ENCODE data around the gene SHKBP1. TPM values are rescaled to one million over a fixed set of nuclear protein-coding genes. Genes with fewer than 3 reads are reported as not detected.

Gene SHKBP1
- total RNA-seq, 1 experiment from 2014 or later: 92.9 TPM

GRCh38 chr19:40603389-40604170, 26.9 kb downstream of the SHKBP1 start:
- H3K9me3 Mint-ChIP-seq: no peaks in the 10 kb centered on the region; a peak in 1 of 5 replicates
- peaks cover 0 to 7% (median 3%) of the 10 kb centered on the region in 3 experiments; a peak in 5 of 7 replicates for H3K36me3 Mint-ChIP-seq (ENCODE audit: insufficient read depth in 1 of 3, low read depth in 3 of 3)
- TF ChIP-seq, protein P1, sequence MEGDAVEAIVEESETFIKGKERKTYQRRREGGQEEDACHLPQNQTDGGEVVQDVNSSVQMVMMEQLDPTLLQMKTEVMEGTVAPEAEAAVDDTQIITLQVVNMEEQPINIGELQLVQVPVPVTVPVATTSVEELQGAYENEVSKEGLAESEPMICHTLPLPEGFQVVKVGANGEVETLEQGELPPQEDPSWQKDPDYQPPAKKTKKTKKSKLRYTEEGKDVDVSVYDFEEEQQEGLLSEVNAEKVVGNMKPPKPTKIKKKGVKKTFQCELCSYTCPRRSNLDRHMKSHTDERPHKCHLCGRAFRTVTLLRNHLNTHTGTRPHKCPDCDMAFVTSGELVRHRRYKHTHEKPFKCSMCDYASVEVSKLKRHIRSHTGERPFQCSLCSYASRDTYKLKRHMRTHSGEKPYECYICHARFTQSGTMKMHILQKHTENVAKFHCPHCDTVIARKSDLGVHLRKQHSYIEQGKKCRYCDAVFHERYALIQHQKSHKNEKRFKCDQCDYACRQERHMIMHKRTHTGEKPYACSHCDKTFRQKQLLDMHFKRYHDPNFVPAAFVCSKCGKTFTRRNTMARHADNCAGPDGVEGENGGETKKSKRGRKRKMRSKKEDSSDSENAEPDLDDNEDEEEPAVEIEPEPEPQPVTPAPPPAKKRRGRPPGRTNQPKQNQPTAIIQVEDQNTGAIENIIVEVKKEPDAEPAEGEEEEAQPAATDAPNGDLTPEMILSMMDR (conservative IDR thresholded peaks at IDR 0.05): no peak
- H3K79me1 ChIP-seq (ENCODE audit: insufficient read depth, low read depth, low read length, poor library complexity, severe bottlenecking): no peaks in the 10 kb centered on the region
- no peak overlapping the region for H2AK5ac ChIP-seq (ENCODE audit: insufficient read length, low read length)
- no CpG with 5 or more reads among the region's 43 CpGs for WGBS (ENCODE audit: extremely low coverage, insufficient read length, low lambda C conversion rate)
- no peak overlapping the region for H4K91ac ChIP-seq (ENCODE audit: insufficient read length, low read depth, low read length)
- H3K4me1 Mint-ChIP-seq: peaks cover 36 to 67% of the 10 kb centered on the region in 2 experiments
- no peak overlapping the region for H3K9ac ChIP-seq (ENCODE audit: extremely low read depth, insufficient read length, low read length)
- H2BK120ac ChIP-seq (ENCODE audit: low read depth, low read length, poor library complexity, severe bottlenecking): no peak overlapping the region
- no peak overlapping the region for H3K14ac ChIP-seq (ENCODE audit: insufficient read depth, low read length)
- H3T11ph ChIP-seq (ENCODE audit: low read length): no peak overlapping the region
- no peak overlapping the region for H3K4ac ChIP-seq (ENCODE audit: low read depth, low read length)
- no peak for DNase-seq
- no peak overlapping the region for H3K18ac ChIP-seq (ENCODE audit: insufficient read length, low read depth, low read length)
- H3K4me1 ChIP-seq (ENCODE audit: insufficient read depth, low read length): peaks cover 4% of the 10 kb centered on the region
- no peak overlapping the region for H2BK20ac ChIP-seq (ENCODE audit: low read depth, low read length, poor library complexity, severe bottlenecking)
- no peak overlapping the region for H3K56ac ChIP-seq (ENCODE audit: insufficient read length, low read depth, low read length)
- no peak overlapping the region for H2BK15ac ChIP-seq (ENCODE audit: low read depth, low read length)
- peaks cover 14% of the 10 kb centered on the region for H3K23me2 ChIP-seq (ENCODE audit: insufficient read length, low read depth, low read length, poor library complexity, severe bottlenecking)
- no peaks in the 10 kb centered on the region for H3K79me2 ChIP-seq (ENCODE audit: insufficient read depth, low read length)
- H4K8ac ChIP-seq (replicated peaks; ENCODE audit: insufficient read length, low read depth, low read length): no peak overlapping the region
- H3K4me2 ChIP-seq (ENCODE audit: insufficient read depth, insufficient read length, low read length): peak overlapping the region; percentile 49
- H3K9me3 ChIP-seq (ENCODE audit: control insufficient read depth, low read depth, low read length): no peaks in the 10 kb centered on the region
- H3K4me3 Mint-ChIP-seq: peak overlapping the region; percentile 60 to 78
- no peaks in the 10 kb centered on the region for H4K20me1 ChIP-seq (ENCODE audit: control insufficient read depth, insufficient read depth, insufficient read length)
- peaks cover 66% of the 10 kb centered on the region for H3K27me3 Mint-ChIP-seq (ENCODE audit: low read depth)
- no peak overlapping the region for H2BK5ac ChIP-seq (ENCODE audit: insufficient read length, low read length)
- no peak overlapping the region for H4K5ac ChIP-seq (ENCODE audit: insufficient read length, low read depth, low read length)
- no peak overlapping the region for H3K23ac ChIP-seq (ENCODE audit: insufficient read length, low read depth, low read length)
- no peak overlapping the region for H2AFZ ChIP-seq (ENCODE audit: low read length)
- peaks cover 10% of the 10 kb centered on the region; the same call in 1 of the 2 replicates for H3K27me3 ChIP-seq (ENCODE audit: insufficient read depth, low read length)
- peak overlapping the region in 1 of 3 experiments; percentile 85; a peak in 1 of 7 replicates for H3K27ac Mint-ChIP-seq
- no peak overlapping the region for H3K27ac ChIP-seq (ENCODE audit: insufficient read length, low read depth, low read length)
- no peak overlapping the region for H2BK12ac ChIP-seq (ENCODE audit: insufficient read length, low read depth, low read length)
